Measurements from ENCODE around the gene SIX5. TPM values are rescaled to one million over a fixed set of nuclear protein-coding genes. Genes with fewer than 3 reads are reported as not detected.

Gene SIX5
- total RNA-seq, 1 experiment from 2014 or later = 26.0 TPM

- H3K36me3 Mint-ChIP-seq = no peaks in the 10 kb centered on the region
- no peak for ATAC-seq
- CTCF ChIA-PET = interaction anchor here (0.9 to 1.2 kb wide), 4 partner anchors 8 to 71 kb away, joined by 3 to 6 read pairs (median 3); partner anchors contain the start of genes QPCTL, SIX5 and SNRPD2
- POLR2A ChIA-PET = interaction anchor here (1.1 kb wide), 1 partner anchor 33 kb away, joined by 3 read pairs; no protein-coding TSS in a partner anchor
- TF ChIP-seq, protein P1, sequence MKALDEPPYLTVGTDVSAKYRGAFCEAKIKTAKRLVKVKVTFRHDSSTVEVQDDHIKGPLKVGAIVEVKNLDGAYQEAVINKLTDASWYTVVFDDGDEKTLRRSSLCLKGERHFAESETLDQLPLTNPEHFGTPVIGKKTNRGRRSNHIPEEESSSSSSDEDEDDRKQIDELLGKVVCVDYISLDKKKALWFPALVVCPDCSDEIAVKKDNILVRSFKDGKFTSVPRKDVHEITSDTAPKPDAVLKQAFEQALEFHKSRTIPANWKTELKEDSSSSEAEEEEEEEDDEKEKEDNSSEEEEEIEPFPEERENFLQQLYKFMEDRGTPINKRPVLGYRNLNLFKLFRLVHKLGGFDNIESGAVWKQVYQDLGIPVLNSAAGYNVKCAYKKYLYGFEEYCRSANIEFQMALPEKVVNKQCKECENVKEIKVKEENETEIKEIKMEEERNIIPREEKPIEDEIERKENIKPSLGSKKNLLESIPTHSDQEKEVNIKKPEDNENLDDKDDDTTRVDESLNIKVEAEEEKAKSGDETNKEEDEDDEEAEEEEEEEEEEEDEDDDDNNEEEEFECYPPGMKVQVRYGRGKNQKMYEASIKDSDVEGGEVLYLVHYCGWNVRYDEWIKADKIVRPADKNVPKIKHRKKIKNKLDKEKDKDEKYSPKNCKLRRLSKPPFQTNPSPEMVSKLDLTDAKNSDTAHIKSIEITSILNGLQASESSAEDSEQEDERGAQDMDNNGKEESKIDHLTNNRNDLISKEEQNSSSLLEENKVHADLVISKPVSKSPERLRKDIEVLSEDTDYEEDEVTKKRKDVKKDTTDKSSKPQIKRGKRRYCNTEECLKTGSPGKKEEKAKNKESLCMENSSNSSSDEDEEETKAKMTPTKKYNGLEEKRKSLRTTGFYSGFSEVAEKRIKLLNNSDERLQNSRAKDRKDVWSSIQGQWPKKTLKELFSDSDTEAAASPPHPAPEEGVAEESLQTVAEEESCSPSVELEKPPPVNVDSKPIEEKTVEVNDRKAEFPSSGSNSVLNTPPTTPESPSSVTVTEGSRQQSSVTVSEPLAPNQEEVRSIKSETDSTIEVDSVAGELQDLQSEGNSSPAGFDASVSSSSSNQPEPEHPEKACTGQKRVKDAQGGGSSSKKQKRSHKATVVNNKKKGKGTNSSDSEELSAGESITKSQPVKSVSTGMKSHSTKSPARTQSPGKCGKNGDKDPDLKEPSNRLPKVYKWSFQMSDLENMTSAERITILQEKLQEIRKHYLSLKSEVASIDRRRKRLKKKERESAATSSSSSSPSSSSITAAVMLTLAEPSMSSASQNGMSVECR (CRISPR knock-in tag; IDR thresholded peaks at IDR 0.05; ENCODE audit: borderline replicate concordance) = no peak
- peaks cover 26% of the 10 kb centered on the region for H3K27me3 Mint-ChIP-seq (ENCODE audit: low read depth)
- no peak overlapping the region for H3K27ac Mint-ChIP-seq
- no peak for DNase-seq (ENCODE audit: low spot score)
- H3K4me3 Mint-ChIP-seq = no peak overlapping the region
- H3K9me3 Mint-ChIP-seq = no peaks in the 10 kb centered on the region
- H3K4me1 Mint-ChIP-seq = no peaks in the 10 kb centered on the region
Observed at GRCh38 chr19:45745606-45746005, 23.4 kb downstream of the SIX5 start.

DNA sequence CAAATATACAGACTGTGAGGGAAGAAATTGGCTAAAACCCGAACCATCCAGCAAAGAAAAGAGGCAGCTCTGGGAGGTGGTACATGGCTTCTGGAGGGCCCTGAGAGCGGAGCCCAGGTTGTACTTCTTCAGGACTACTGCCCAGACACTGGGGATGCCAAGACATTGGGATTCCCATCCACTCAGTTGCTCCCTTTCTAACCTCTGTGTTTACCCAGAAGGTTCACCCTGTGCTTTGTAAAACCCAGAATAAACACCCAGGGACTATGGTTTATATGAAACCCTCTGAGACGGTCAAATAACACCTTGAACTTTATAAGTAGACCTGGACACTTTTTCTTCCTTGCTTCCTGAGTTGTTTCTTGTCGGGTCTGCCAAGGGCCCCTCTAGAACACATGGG is 26.1 kb downstream of the SIX5 start:
- DNase-seq (ENCODE audit: low spot score) = no peak
- no peaks in the 10 kb centered on the region for H3K9me3 Mint-ChIP-seq
- no peaks in the 10 kb centered on the region for H3K36me3 Mint-ChIP-seq
- CTCF ChIA-PET = interaction anchor here (1.1 to 1.5 kb wide), 6 partner anchors 9 to 50 kb away, joined by 3 to 5 read pairs (median 4); partner anchors contain the start of genes QPCTL and SIX5
- no peak overlapping the region for H3K27ac Mint-ChIP-seq
- no peak overlapping the region for H3K4me3 Mint-ChIP-seq
- peaks cover 36% of the 10 kb centered on the region for H3K27me3 Mint-ChIP-seq (ENCODE audit: low read depth)
- POLR2A ChIA-PET = no interaction called here
- no peaks in the 10 kb centered on the region for H3K4me1 Mint-ChIP-seq
- ATAC-seq = no peak
- TF ChIP-seq, protein P2, sequence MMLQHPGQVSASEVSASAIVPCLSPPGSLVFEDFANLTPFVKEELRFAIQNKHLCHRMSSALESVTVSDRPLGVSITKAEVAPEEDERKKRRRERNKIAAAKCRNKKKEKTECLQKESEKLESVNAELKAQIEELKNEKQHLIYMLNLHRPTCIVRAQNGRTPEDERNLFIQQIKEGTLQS (CRISPR knock-in tag; conservative IDR thresholded peaks at IDR 0.05) = no peak
- TF ChIP-seq TP53 (CRISPR knock-in tag; IDR thresholded peaks at IDR 0.05) = no peak
- no peak for TF ChIP-seq NR3C1 (CRISPR knock-in tag; conservative IDR thresholded peaks at IDR 0.05; ENCODE audit: low read depth)
- TF ChIP-seq, protein P3, sequence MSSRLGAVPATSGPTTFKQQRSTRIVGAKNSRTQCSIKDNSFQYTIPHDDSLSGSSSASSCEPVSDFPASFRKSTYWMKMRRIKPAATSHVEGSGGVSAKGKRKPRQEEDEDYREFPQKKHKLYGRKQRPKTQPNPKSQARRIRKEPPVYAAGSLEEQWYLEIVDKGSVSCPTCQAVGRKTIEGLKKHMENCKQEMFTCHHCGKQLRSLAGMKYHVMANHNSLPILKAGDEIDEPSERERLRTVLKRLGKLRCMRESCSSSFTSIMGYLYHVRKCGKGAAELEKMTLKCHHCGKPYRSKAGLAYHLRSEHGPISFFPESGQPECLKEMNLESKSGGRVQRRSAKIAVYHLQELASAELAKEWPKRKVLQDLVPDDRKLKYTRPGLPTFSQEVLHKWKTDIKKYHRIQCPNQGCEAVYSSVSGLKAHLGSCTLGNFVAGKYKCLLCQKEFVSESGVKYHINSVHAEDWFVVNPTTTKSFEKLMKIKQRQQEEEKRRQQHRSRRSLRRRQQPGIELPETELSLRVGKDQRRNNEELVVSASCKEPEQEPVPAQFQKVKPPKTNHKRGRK (CRISPR knock-in tag; IDR thresholded peaks at IDR 0.05; ENCODE audit: borderline replicate concordance) = no peak
- TF ChIP-seq, protein P4, sequence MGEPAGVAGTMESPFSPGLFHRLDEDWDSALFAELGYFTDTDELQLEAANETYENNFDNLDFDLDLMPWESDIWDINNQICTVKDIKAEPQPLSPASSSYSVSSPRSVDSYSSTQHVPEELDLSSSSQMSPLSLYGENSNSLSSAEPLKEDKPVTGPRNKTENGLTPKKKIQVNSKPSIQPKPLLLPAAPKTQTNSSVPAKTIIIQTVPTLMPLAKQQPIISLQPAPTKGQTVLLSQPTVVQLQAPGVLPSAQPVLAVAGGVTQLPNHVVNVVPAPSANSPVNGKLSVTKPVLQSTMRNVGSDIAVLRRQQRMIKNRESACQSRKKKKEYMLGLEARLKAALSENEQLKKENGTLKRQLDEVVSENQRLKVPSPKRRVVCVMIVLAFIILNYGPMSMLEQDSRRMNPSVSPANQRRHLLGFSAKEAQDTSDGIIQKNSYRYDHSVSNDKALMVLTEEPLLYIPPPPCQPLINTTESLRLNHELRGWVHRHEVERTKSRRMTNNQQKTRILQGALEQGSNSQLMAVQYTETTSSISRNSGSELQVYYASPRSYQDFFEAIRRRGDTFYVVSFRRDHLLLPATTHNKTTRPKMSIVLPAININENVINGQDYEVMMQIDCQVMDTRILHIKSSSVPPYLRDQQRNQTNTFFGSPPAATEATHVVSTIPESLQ (CRISPR knock-in tag; IDR thresholded peaks at IDR 0.05) = no peak
- TF ChIP-seq, protein P5, sequence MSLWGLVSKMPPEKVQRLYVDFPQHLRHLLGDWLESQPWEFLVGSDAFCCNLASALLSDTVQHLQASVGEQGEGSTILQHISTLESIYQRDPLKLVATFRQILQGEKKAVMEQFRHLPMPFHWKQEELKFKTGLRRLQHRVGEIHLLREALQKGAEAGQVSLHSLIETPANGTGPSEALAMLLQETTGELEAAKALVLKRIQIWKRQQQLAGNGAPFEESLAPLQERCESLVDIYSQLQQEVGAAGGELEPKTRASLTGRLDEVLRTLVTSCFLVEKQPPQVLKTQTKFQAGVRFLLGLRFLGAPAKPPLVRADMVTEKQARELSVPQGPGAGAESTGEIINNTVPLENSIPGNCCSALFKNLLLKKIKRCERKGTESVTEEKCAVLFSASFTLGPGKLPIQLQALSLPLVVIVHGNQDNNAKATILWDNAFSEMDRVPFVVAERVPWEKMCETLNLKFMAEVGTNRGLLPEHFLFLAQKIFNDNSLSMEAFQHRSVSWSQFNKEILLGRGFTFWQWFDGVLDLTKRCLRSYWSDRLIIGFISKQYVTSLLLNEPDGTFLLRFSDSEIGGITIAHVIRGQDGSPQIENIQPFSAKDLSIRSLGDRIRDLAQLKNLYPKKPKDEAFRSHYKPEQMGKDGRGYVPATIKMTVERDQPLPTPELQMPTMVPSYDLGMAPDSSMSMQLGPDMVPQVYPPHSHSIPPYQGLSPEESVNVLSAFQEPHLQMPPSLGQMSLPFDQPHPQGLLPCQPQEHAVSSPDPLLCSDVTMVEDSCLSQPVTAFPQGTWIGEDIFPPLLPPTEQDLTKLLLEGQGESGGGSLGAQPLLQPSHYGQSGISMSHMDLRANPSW (CRISPR knock-in tag; conservative IDR thresholded peaks at IDR 0.05; ENCODE audit: low read depth) = no peak
- no peak for TF ChIP-seq JAZF1 (CRISPR knock-in tag; IDR thresholded peaks at IDR 0.05)
- no peak for TF ChIP-seq ZNF423 (CRISPR knock-in tag; IDR thresholded peaks at IDR 0.05)
- TF ChIP-seq NR2C2 (CRISPR knock-in tag; IDR thresholded peaks at IDR 0.05) = no peak
- TF ChIP-seq, protein P6, sequence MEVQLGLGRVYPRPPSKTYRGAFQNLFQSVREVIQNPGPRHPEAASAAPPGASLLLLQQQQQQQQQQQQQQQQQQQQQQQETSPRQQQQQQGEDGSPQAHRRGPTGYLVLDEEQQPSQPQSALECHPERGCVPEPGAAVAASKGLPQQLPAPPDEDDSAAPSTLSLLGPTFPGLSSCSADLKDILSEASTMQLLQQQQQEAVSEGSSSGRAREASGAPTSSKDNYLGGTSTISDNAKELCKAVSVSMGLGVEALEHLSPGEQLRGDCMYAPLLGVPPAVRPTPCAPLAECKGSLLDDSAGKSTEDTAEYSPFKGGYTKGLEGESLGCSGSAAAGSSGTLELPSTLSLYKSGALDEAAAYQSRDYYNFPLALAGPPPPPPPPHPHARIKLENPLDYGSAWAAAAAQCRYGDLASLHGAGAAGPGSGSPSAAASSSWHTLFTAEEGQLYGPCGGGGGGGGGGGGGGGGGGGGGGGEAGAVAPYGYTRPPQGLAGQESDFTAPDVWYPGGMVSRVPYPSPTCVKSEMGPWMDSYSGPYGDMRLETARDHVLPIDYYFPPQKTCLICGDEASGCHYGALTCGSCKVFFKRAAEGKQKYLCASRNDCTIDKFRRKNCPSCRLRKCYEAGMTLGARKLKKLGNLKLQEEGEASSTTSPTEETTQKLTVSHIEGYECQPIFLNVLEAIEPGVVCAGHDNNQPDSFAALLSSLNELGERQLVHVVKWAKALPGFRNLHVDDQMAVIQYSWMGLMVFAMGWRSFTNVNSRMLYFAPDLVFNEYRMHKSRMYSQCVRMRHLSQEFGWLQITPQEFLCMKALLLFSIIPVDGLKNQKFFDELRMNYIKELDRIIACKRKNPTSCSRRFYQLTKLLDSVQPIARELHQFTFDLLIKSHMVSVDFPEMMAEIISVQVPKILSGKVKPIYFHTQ (CRISPR knock-in tag; IDR thresholded peaks at IDR 0.05) = no peak
- no peak for TF ChIP-seq RORB (CRISPR knock-in tag; IDR thresholded peaks at IDR 0.05)
- no peak for TF ChIP-seq USF2 (CRISPR knock-in tag; IDR thresholded peaks at IDR 0.05)
- no peak for TF ChIP-seq SP1 (CRISPR knock-in tag; conservative IDR thresholded peaks at IDR 0.05)
- TF ChIP-seq ZNF219 (CRISPR knock-in tag; IDR thresholded peaks at IDR 0.05; ENCODE audit: borderline replicate concordance) = no peak
- no peak for TF ChIP-seq FOXK1 (CRISPR knock-in tag; IDR thresholded peaks at IDR 0.05)
- TF ChIP-seq SMAD4 (CRISPR knock-in tag; IDR thresholded peaks at IDR 0.05) = no peak
- no peak for TF ChIP-seq SOX15 (CRISPR knock-in tag; IDR thresholded peaks at IDR 0.05)
- no peak for TF ChIP-seq MYBL2 (CRISPR knock-in tag; IDR thresholded peaks at IDR 0.05)
- TF ChIP-seq, protein P7, sequence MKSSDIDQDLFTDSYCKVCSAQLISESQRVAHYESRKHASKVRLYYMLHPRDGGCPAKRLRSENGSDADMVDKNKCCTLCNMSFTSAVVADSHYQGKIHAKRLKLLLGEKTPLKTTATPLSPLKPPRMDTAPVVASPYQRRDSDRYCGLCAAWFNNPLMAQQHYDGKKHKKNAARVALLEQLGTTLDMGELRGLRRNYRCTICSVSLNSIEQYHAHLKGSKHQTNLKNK (CRISPR knock-in tag; IDR thresholded peaks at IDR 0.05) = no peak

All from WTC11 (cell line).